ENCODE measurements around the gene SERPINA10. TPM values are rescaled to one million over a fixed set of nuclear protein-coding genes. Genes with fewer than 3 reads are reported as not detected.

Gene SERPINA10, protein sequence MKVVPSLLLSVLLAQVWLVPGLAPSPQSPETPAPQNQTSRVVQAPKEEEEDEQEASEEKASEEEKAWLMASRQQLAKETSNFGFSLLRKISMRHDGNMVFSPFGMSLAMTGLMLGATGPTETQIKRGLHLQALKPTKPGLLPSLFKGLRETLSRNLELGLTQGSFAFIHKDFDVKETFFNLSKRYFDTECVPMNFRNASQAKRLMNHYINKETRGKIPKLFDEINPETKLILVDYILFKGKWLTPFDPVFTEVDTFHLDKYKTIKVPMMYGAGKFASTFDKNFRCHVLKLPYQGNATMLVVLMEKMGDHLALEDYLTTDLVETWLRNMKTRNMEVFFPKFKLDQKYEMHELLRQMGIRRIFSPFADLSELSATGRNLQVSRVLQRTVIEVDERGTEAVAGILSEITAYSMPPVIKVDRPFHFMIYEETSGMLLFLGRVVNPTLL
- not detected for total RNA-seq

DNA sequence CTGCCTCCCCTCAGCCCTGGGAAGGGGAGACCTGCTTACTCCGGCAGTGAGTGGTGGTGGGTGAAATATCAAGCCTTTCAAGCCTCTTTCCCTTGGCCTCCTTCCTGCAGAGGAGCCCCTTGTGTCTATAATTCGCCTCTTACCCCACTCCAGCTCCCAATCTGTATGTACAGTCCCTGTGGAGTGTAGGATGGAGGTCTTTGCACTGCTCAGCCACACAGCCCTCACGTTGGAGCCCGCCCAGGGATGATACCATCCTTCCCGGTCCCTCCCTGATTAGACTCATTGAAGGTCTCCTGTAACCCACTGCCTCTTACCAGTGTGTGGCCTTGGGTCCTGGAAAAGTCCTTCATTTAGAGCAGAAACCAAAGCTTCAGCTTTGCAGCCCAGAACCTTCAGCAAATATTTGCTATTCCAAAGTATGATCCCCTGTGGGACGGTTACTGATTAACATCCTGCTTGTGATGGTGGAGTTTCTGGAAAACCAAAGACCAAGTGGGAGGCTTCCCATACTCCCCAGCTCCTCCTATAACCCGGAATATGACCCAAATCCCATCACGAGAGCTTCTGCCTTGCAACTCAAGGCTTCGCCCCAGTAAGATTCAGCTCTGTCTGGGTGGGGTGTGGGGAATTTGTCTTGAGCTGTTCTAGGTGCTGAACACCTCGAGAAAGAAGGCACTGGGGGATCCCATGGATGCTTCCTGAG, at the start of gene SERPINA10:
Gene SERPINA10 (minus strand): TSS at position 397 of the 706 bp plus-strand sequence. CDS start 2,675 bp downstream, outside the sequence.
- no peak for TF ChIP-seq POLR2AphosphoS5 (IDR thresholded peaks at IDR 0.05; ENCODE audit: insufficient read depth in 1 of 2, low read depth in 1 of 2)

DNA sequence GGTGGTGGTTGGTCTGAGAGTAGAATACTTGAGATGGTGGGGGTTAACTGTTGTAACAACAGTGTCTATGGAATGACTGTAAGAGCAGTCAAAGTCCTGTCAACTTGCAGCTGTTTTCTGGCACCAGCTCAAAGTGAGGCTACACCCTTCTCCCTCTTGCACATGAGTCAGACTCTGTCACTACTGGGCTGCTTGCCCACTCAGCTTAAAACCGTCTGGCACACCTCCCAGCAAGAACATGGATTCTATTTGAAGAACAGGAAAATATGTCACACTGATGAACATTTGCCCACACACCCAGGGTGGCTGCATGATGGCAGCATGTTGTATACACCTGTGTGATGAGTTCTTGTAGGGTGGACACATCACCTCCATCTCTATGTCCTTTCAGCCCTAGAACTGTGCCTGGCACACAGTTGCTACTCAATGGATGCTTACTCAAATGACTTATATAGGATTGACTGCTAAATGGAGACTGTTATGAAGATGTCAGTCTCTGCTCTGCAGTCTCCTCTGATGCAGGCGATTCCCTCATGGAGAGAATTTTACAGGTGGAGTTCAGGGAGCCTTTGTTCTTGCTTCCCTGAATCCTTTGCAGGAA, 49.4 kb upstream of the SERPINA10 start:
- Histone ChIP-seq H3K4me3 (no peak overlapping the region), H3K4me1 (peaks cover 32% of the 10 kb centered on the region), H3K27me3 (no peaks in the 10 kb centered on the region), H3K9me3 (no peaks in the 10 kb centered on the region), H3K27ac (peak overlapping the region; percentile 81), H3K36me3 (no peaks in the 10 kb centered on the region)
- intact Hi-C loops (cut with DNase I) = no loop called here
- DNase-seq (ENCODE audit: extremely low spot score in 2 of 2) = no peak
- peak; percentile 24 to 82 for TF ChIP-seq POLR2AphosphoS5 (IDR thresholded peaks at IDR 0.05; ENCODE audit: insufficient read depth in 1 of 2, low read depth in 1 of 2)
- TF ChIP-seq POLR2A (IDR thresholded peaks at IDR 0.05) = no peak

More for the DNA sequence above, at the start of gene SERPINA10:
- Histone ChIP-seq H3K27ac (no peak within 1 kb of the TSS), H3K36me3 (no peaks in the 10 kb centered on the region), H3K4me3 (no peak within 1 kb of the TSS), H3K9me3 (no peaks in the 10 kb centered on the region), H3K27me3 (no peaks in the 10 kb centered on the region), H3K4me1 (no peaks in the 10 kb centered on the region)
- intact Hi-C loops (cut with DNase I) = no loop called here
- no peak for DNase-seq (ENCODE audit: extremely low spot score in 2 of 2)

DNA sequence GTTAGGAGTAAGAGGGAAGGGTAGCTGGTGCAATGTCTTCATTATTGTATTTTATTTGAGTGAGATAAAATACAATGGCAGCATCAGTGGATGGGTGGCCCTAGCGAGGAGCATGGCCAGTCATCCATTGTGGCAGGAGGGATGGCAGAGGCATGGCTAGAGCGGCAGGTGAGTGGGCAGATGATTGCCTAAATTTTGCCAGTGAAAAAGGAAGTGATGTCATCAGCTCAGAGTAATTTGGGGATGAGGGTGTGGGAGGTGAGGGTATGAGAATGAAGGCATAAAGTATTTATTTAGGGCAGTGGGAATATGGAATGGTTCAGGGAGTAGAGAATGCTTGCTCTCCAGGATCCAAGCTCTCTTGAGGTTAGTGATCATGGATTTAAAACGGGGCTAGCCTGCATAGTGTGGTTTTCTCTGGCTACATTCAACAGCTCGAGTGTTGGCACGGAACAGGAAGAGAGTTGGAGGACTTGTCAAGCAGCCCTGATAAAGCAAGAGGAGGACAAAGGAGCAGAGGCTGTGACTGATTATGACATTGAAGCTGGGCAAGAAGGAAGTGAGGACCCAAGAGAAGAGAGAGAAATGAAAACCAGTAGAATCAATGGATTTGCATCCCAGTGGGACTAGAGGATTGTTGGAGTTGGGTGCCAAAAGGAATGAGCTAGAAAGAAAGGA, 48.7 kb upstream of the SERPINA10 start:
- no peaks in the 10 kb centered on the region for H3K36me3 ChIP-seq
- peaks cover 32% of the 10 kb centered on the region for H3K4me1 ChIP-seq
- H3K4me3 ChIP-seq = no peak overlapping the region
- intact Hi-C loops (cut with DNase I) = no loop called here
- no peaks in the 10 kb centered on the region for H3K27me3 ChIP-seq
- no peak for TF ChIP-seq POLR2A (IDR thresholded peaks at IDR 0.05)
- TF ChIP-seq, protein P1, sequence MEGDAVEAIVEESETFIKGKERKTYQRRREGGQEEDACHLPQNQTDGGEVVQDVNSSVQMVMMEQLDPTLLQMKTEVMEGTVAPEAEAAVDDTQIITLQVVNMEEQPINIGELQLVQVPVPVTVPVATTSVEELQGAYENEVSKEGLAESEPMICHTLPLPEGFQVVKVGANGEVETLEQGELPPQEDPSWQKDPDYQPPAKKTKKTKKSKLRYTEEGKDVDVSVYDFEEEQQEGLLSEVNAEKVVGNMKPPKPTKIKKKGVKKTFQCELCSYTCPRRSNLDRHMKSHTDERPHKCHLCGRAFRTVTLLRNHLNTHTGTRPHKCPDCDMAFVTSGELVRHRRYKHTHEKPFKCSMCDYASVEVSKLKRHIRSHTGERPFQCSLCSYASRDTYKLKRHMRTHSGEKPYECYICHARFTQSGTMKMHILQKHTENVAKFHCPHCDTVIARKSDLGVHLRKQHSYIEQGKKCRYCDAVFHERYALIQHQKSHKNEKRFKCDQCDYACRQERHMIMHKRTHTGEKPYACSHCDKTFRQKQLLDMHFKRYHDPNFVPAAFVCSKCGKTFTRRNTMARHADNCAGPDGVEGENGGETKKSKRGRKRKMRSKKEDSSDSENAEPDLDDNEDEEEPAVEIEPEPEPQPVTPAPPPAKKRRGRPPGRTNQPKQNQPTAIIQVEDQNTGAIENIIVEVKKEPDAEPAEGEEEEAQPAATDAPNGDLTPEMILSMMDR (IDR thresholded peaks at IDR 0.05) = no peak
- TF ChIP-seq POLR2AphosphoS5 (IDR thresholded peaks at IDR 0.05; ENCODE audit: insufficient read depth in 1 of 2, low read depth in 1 of 2) = no peak
- no peak for DNase-seq (ENCODE audit: extremely low spot score in 2 of 2)
- H3K27ac ChIP-seq = peak overlapping the region; percentile 81
- H3K9me3 ChIP-seq = no peaks in the 10 kb centered on the region

DNA sequence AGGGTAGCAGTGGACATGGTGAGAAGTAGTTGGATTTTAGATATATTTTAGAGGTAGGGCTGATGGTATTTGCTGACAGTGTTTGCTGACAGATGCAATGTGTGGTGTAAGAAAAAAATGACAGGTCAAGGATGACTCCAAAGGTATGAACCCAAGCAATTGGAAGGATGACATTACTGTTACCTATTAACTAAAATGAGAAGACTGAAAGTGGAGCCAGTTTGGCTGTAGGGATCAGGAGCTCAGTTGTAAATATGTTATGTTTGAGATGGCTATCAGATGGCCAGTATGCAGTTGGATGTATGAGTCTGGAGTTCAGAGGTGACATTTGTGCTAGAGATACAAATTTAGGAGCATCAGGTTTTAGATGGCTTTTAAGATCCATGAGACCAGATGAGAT, 47.5 kb upstream of the SERPINA10 start:
- DNase-seq (ENCODE audit: extremely low spot score in 2 of 2) = no peak
- H3K27ac ChIP-seq = peak overlapping the region; percentile 81
- H3K27me3 ChIP-seq = no peaks in the 10 kb centered on the region
- TF ChIP-seq POLR2AphosphoS5 (IDR thresholded peaks at IDR 0.05; ENCODE audit: insufficient read depth in 1 of 2, low read depth in 1 of 2) = no peak
- TF ChIP-seq, protein P1 (IDR thresholded peaks at IDR 0.05) = no peak
- TF ChIP-seq POLR2A (IDR thresholded peaks at IDR 0.05) = no peak
- no peaks in the 10 kb centered on the region for H3K36me3 ChIP-seq
- H3K4me3 ChIP-seq = no peak overlapping the region
- intact Hi-C loops (cut with DNase I) = no loop called here
- H3K9me3 ChIP-seq = no peaks in the 10 kb centered on the region
- H3K4me1 ChIP-seq = peaks cover 32% of the 10 kb centered on the region

DNA sequence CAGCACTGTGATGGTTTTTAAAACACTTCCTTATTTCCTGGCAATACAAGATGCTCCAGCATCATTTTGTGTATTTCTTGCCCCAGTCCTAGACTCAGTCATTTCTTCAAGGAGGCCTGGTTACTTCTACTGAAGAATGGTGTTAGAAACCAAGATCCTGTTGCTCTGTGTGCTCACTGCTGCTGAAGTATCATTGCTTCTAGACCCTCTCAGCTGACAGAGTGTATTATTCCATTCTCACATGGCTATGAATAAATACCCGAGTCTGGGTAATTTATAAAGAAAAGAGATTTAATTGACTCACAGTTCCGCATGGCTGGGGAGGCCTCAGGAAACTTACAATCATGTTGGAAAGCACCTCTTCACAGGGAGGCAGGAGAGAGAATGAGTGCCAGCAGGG, 45.0 kb upstream of the SERPINA10 start:
- intact Hi-C loops (cut with DNase I) = no loop called here
- Histone ChIP-seq H3K27ac (no peak overlapping the region), H3K36me3 (no peaks in the 10 kb centered on the region), H3K4me3 (no peak overlapping the region), H3K27me3 (no peaks in the 10 kb centered on the region), H3K4me1 (peaks cover 20% of the 10 kb centered on the region), H3K9me3 (no peaks in the 10 kb centered on the region)
- no peak for DNase-seq (ENCODE audit: extremely low spot score in 2 of 2)
- TF ChIP-seq POLR2AphosphoS5 (IDR thresholded peaks at IDR 0.05; ENCODE audit: insufficient read depth in 1 of 2, low read depth in 1 of 2) (no peak), POLR2A (IDR thresholded peaks at IDR 0.05) (no peak)

DNA sequence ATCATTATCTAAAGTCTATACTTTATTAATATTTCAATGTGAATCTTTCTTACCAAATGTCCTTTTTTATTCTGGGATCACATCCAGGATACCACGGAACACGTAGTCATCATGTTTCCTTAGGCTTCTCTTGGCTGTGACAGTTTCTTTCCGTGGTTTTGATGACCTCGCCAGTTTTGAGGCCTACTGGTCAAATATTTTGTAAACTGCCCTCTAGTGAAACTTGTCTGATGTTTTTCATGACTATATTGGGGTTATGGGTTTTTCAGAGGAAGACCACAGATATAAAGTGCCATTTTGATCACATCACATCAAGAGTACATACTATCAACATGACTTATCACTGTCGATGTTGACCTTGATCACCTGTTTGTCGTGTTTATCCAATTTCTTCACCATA, 44.2 kb upstream of the SERPINA10 start:
- peaks cover 13% of the 10 kb centered on the region for H3K4me1 ChIP-seq
- TF ChIP-seq, protein P1 (IDR thresholded peaks at IDR 0.05) = no peak
- TF ChIP-seq POLR2A (IDR thresholded peaks at IDR 0.05) (no peak), POLR2AphosphoS5 (IDR thresholded peaks at IDR 0.05; ENCODE audit: insufficient read depth in 1 of 2, low read depth in 1 of 2) (no peak)
- H3K27me3 ChIP-seq = no peaks in the 10 kb centered on the region
- DNase-seq (ENCODE audit: extremely low spot score in 2 of 2) = no peak
- H3K36me3 ChIP-seq = no peaks in the 10 kb centered on the region
- no peaks in the 10 kb centered on the region for H3K9me3 ChIP-seq
- intact Hi-C loops (cut with DNase I) = no loop called here
- H3K4me3 ChIP-seq = no peak overlapping the region
- H3K27ac ChIP-seq = peak overlapping the region; percentile 1
